H1 (cell line): ENCODE measurements around the gene NDUFS8. TPM values are rescaled to one million over a fixed set of nuclear protein-coding genes. Genes with fewer than 3 reads are reported as not detected.

Experiments
- CTCF ChIA-PET: fragments of 300-600 bp; sonication (Branson Sonifier 250); formaldehyde crosslinking; loops from one replicate; lab custom pipeline; 2021; ENCODE audit not compliant: partially characterized antibody; lab: Charles Lee
- POLR2A ChIA-PET: fragments of 300-600 bp; sonication (Branson Sonifier 250); formaldehyde crosslinking; loops from one replicate; lab custom pipeline; 2021; ENCODE audit warnings: inconsistent platforms; ENCODE audit not compliant: partially characterized antibody; lab: Charles Lee
- DNase-seq, 2 experiments: peaks; one replicate each; pipeline versions ENCODE4 v3.0.0 to v3.0.0-alpha.2; 2010 to 2022; ENCODE audit warnings: low spot score in 2 of 2, low read depth in 1 of 2, mixed read lengths in 1 of 2
- FAIRE-seq: peaks from 2 replicates; lab custom pipeline; 2011; peaks lifted over from hg19 to GRCh38; lab: Jason Lieb, UNC
- H2AFZ ChIP-seq: 2 replicates; pipeline ENCODE4 v1.8.1; 2012; ENCODE audit warnings: low read length, inconsistent platforms
- H2AK5ac ChIP-seq: 2 replicates; pipeline ENCODE4 v1.6.1; 2013; ENCODE audit warnings: low read depth, low read length
- H2BK120ac ChIP-seq: replicated peaks from 2 replicates; pipeline ENCODE3; 2013; ENCODE audit warnings: low read depth, low read length, inconsistent platforms
- H2BK12ac ChIP-seq: 2 replicates; pipeline ENCODE4 v1.6.1; 2013; ENCODE audit warnings: low read depth, low read length
- H2BK15ac ChIP-seq: 2 replicates; pipeline ENCODE4 v1.6.1; 2013; ENCODE audit warnings: low read length
- H2BK20ac ChIP-seq: 2 replicates; pipeline ENCODE4 v1.6.1; 2013; ENCODE audit warnings: low read length
- H2BK5ac ChIP-seq: 2 replicates; pipeline ENCODE4 v1.6.1; 2013; ENCODE audit warnings: low read depth, low read length
- H3K14ac ChIP-seq: 2 replicates; pipeline ENCODE4 v1.6.1; 2013; ENCODE audit warnings: inconsistent platforms; ENCODE audit not compliant: insufficient read length
- H3K18ac ChIP-seq: 2 replicates; pipeline ENCODE4 v1.6.1; 2013; ENCODE audit warnings: low read length; ENCODE audit errors: extremely low read depth
- H3K23ac ChIP-seq: 2 replicates; pipeline ENCODE4 v1.6.1; 2013; ENCODE audit warnings: inconsistent platforms; ENCODE audit not compliant: insufficient read length
- H3K23me2 ChIP-seq: 2 replicates; pipeline ENCODE4 v1.6.1; 2013; ENCODE audit warnings: low read depth, low read length
- H3K27ac ChIP-seq: 2 replicates; pipeline ENCODE4 v1.6.1; 2011; ENCODE audit warnings: low read depth, low read length, inconsistent platforms
- H3K27me3 ChIP-seq, 4 experiments: replicated peaks in 1 of 4; 1 replicate in 1 of 4; 2 replicates in 3 of 4; pipeline versions ENCODE4 v1.6.1 to v1.8.1; 2011 to 2013; ENCODE audit warnings: low read length in 3 of 4, mild to moderate bottlenecking in 3 of 4, inconsistent platforms in 2 of 4, mixed read lengths in 2 of 4, moderate library complexity in 1 of 4; ENCODE audit not compliant: control insufficient read depth in 3 of 4, insufficient read depth in 3 of 4; ENCODE audit errors: extremely low read depth in 1 of 4
- H3K36me3 ChIP-seq, 4 experiments: 2 replicates each; pipeline versions ENCODE4 v1.6.1 to v1.8.1; 2011 to 2013; ENCODE audit warnings: mild to moderate bottlenecking in 4 of 4, low read length in 3 of 4, moderate library complexity in 2 of 4, control low read depth in 1 of 4, inconsistent platforms in 1 of 4; ENCODE audit not compliant: insufficient read depth in 4 of 4, control insufficient read depth in 2 of 4
- H3K4ac ChIP-seq: replicated peaks from 2 replicates; pipeline ENCODE3; 2013; ENCODE audit warnings: low read length, low read depth, mixed read lengths, inconsistent platforms; ENCODE audit not compliant: insufficient read length
- H3K4me1 ChIP-seq, 4 experiments: replicated peaks in 1 of 4; 1 replicate in 1 of 4; 2 replicates in 3 of 4; pipeline versions ENCODE4 v1.6.1 to v1.8.1; 2011 to 2013; ENCODE audit warnings: low read length in 3 of 4, inconsistent platforms in 2 of 4, mixed read lengths in 1 of 4; ENCODE audit not compliant: insufficient read depth in 4 of 4, control insufficient read depth in 3 of 4
- H3K4me2 ChIP-seq, 2 experiments: 2 replicates each; pipeline versions ENCODE4 v1.6.1 to v1.8.1; 2011 to 2013; ENCODE audit warnings: low read depth in 2 of 2, low read length in 2 of 2, control low read depth in 1 of 2, inconsistent platforms in 1 of 2, mild to moderate bottlenecking in 1 of 2; ENCODE audit not compliant: insufficient read depth in 1 of 2
- H3K4me3 ChIP-seq, 4 experiments: fragments of 200-600, 300-600 bp in 1 of 4; sonication (generic), shearing (Covaris generic), sonication (Bioruptor Twin) in 1 of 4; 2 replicates each; pipeline versions ENCODE4 v1.5.1 to v1.8.1; 2011 to 2016; ENCODE audit warnings: low read length in 4 of 4, low read depth in 3 of 4, control low read depth in 2 of 4, inconsistent platforms in 2 of 4, mild to moderate bottlenecking in 2 of 4, mixed read lengths in 1 of 4, moderate library complexity in 1 of 4; ENCODE audit not compliant: insufficient read depth in 2 of 4; ENCODE audit errors: extremely low read depth in 1 of 4
- H3K56ac ChIP-seq: replicated peaks from 2 replicates; pipeline ENCODE3; 2013; ENCODE audit warnings: low read depth, mild to moderate bottlenecking, mixed read lengths, low read length, inconsistent platforms; ENCODE audit not compliant: insufficient read length
- H3K79me1 ChIP-seq: 2 replicates; pipeline ENCODE4 v1.6.1; 2013; ENCODE audit warnings: low read depth, low read length, control low read depth
- H3K79me2 ChIP-seq, 2 experiments: 2 replicates each; pipeline versions ENCODE4 v1.6.1 to v1.8.1; 2012 to 2013; ENCODE audit warnings: low read length in 2 of 2, mild to moderate bottlenecking in 2 of 2, inconsistent platforms in 1 of 2; ENCODE audit not compliant: insufficient read depth in 2 of 2, control insufficient read depth in 1 of 2
- H3K9ac ChIP-seq, 4 experiments: replicated peaks in 1 of 4; 1 replicate in 1 of 4; 2 replicates in 3 of 4; pipeline versions ENCODE4 v1.6.1 to v1.8.1; 2011 to 2013; ENCODE audit warnings: low read depth in 3 of 4, low read length in 3 of 4, control low read depth in 2 of 4, mild to moderate bottlenecking in 2 of 4, moderate library complexity in 2 of 4, inconsistent platforms in 1 of 4; ENCODE audit errors: extremely low read depth in 1 of 4
- H3K9me3 ChIP-seq, 2 experiments: 2 replicates each; pipeline versions ENCODE4 v1.6.1 to v1.8.1; 2012 to 2013; ENCODE audit warnings: mild to moderate bottlenecking in 2 of 2, moderate library complexity in 2 of 2, control low read depth in 1 of 2, inconsistent platforms in 1 of 2, low read depth in 1 of 2, low read length in 1 of 2, mixed read lengths in 1 of 2; ENCODE audit not compliant: insufficient read depth in 2 of 2
- H4K20me1 ChIP-seq, 2 experiments: replicated peaks in 1 of 2; 2 replicates each; pipeline versions ENCODE3 to v1.8.1; 2011 to 2013; ENCODE audit warnings: inconsistent platforms in 2 of 2, low read length in 2 of 2, mild to moderate bottlenecking in 1 of 2; ENCODE audit not compliant: insufficient read depth in 2 of 2, control insufficient read depth in 1 of 2
- H4K5ac ChIP-seq: 2 replicates; pipeline ENCODE4 v1.6.1; 2013; ENCODE audit warnings: low read length, low read depth, mixed read lengths, inconsistent platforms; ENCODE audit not compliant: insufficient read length
- H4K8ac ChIP-seq: 2 replicates; pipeline ENCODE4 v1.8.0; 2013; ENCODE audit warnings: mild to moderate bottlenecking, moderate library complexity, low read length, inconsistent platforms; ENCODE audit not compliant: insufficient read depth; ENCODE audit errors: extremely low read depth
- H4K91ac ChIP-seq: replicated peaks from 2 replicates; pipeline ENCODE3; 2013; ENCODE audit warnings: low read length, mixed read lengths, inconsistent platforms; ENCODE audit not compliant: insufficient read length
- KDM1A ChIP-seq: fragments of 200-600, 300-600 bp; sonication (generic); IDR thresholded peaks from 2 replicates; pipeline ENCODE4 v1.7.1; 2016; ENCODE audit warnings: mild to moderate bottlenecking, low read length, borderline replicate concordance
- KDM5A ChIP-seq: fragments of 200-600 bp; IDR thresholded peaks from 2 replicates; pipeline ENCODE4 v1.7.1; 2012; ENCODE audit warnings: mild to moderate bottlenecking, low read length, inconsistent platforms, mixed read lengths
- RNF2 ChIP-seq: fragments of 200-900, 300-1000 bp; sonication (generic); IDR thresholded peaks from 2 replicates; pipeline ENCODE4 v1.7.1; 2016; ENCODE audit warnings: borderline replicate concordance, low read depth, mild to moderate bottlenecking, antibody characterized with exemption, low read length; ENCODE audit not compliant: poor library complexity, severe bottlenecking; ENCODE audit errors: missing control alignments
- WGBS, 2 experiments: shearing (Covaris generic) in 1 of 2; methylation state at CpG; one replicate each; pipeline versions ENCODE4 v1.1.6 to v1.1.7; 2013 to 2015; ENCODE audit warnings: low lambda C conversion rate in 2 of 2, mixed read lengths in 2 of 2, inconsistent platforms in 1 of 2, low coverage in 1 of 2, missing lambda C conversion rate in 1 of 2; ENCODE audit not compliant: insufficient replicate concordance in 2 of 2, insufficient coverage in 1 of 2, insufficient read length in 1 of 2; ENCODE audit errors: extremely low coverage in 1 of 2, missing lambda C conversion rate in 1 of 2; 5-methylcytosine and 5-hydroxymethylcytosine counted together
- polyA plus RNA-seq, 7 experiments: library from polyadenylated mRNA; depleted of rRNA in 3 of 7; stranded (reverse) in 5 of 7; unstranded in 2 of 7; fragments of >200 nt in 5 of 7; fragments of 200-250 nt in 2 of 7; gene quantifications; 1 replicate in 5 of 7; 2 replicates in 1 of 7; 4 replicates in 1 of 7; pipeline versions ENCODE4 v1.2.1 to v1.2.3, GENCODE V29; 2011 to 2013; ENCODE audit warnings: missing spikeins in 2 of 7, mixed read lengths in 2 of 7
- total RNA-seq: library from RNA; stranded (reverse); fragmentation: NEBNext Ultra II Directional; extraction: Animal tissue kit (Norgen Biotek cat#: 25700); gene quantifications from 2 replicates; pipeline ENCODE4 v1.2.1, GENCODE V29; 2021

The NDUFS8 gene
- total and polyA plus RNA-seq, 2 of the 8 experiments (the other 6 are each of a cell fraction or from before 2014, with no cell fraction given) = 182 to 291 TPM

DNA sequence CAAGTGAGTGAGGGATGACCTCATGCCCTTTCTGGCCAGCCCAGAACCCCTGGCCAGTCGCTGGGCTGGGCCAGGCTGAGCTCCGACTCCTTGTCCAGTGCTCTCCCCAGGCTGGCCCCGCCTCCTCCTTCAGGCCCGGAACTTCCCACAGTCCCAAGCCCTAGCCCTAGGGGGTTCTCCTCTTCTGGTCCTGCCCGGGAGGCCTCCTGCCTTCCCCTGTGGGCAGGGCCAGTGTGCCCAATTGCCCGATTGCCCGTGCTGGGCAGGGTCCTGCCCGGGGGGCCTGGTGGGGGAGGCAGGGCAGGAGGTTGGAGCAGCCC lies 12.5 kb downstream of the NDUFS8 start:
- Histone ChIP-seq H2BK5ac (no peak overlapping the region), H3K36me3 (no peaks in the 10 kb centered on the region), H4K20me1 (peaks cover 0 to 6% of the 10 kb centered on the region in 2 experiments), H3K4me1 (peaks cover 4 to 25% (median 18%) of the 10 kb centered on the region in 4 experiments), H4K5ac (no peak overlapping the region), H2BK12ac (no peak overlapping the region), H2BK20ac (no peak overlapping the region), H3K14ac (no peak overlapping the region), H2AK5ac (no peak overlapping the region), H2BK120ac (no peak overlapping the region), H3K79me1 (no peaks in the 10 kb centered on the region), H3K27me3 (no peaks in the 10 kb centered on the region), H3K27ac (no peak overlapping the region), H3K23ac (no peak overlapping the region), H4K91ac (no peak overlapping the region), H3K79me2 (no peaks in the 10 kb centered on the region), H3K4me3 (no peak overlapping the region), H3K4ac (no peak overlapping the region), H2AFZ (no peak overlapping the region), H3K9ac (no peak overlapping the region), H3K18ac (no peak overlapping the region), H3K9me3 (no peaks in the 10 kb centered on the region), H3K23me2 (no peaks in the 10 kb centered on the region; the same call in 1 of the 2 replicates), H3K4me2 (no peak overlapping the region), H2BK15ac (no peak overlapping the region), H4K8ac (no peak overlapping the region), H3K56ac (no peak overlapping the region)
- WGBS, 2 experiments = 80% methylated on average over 8 of the region's 8 CpGs; no CpG with 5 or more reads in 1 of the 2 experiments
- no peak for DNase-seq
- ChIA-PET CTCF (interaction anchor here (0.9 to 2.7 kb wide), 7 partner anchors 9 to 165 kb away, joined by 3 to 18 read pairs (median 5); partner anchors contain the start of gene NDUFS8), POLR2A (interaction anchor here (0.8 to 16.6 kb wide), 7 partner anchors 10 to 82 kb away, joined by 3 to 183 read pairs (median 3); partner anchors contain the start of genes CHKA and NDUFS8)
- FAIRE-seq = no peak
- TF ChIP-seq KDM5A = no peak
- TF ChIP-seq KDM1A = no peak
- TF ChIP-seq RNF2 = no peak
